H54 (cell line): ENCODE measurements around the gene RNF207.

Experiments used
- DNase-seq: peaks from one replicate; pipeline ENCODE4 v3.0.0; 2011; ENCODE audit warnings: low spot score, mixed read lengths; ENCODE audit not compliant: insufficient read length
- FAIRE-seq: peaks from 3 replicates; lab custom pipeline; 2011; peaks lifted over from hg19 to GRCh38; lab: Jason Lieb, UNC
- POLR2A ChIP-seq: IDR thresholded peaks from 2 replicates; pipeline ENCODE4 v1.6.1; 2011; ENCODE audit warnings: low read depth, mild to moderate bottlenecking, low read length

Gene RNF207, protein sequence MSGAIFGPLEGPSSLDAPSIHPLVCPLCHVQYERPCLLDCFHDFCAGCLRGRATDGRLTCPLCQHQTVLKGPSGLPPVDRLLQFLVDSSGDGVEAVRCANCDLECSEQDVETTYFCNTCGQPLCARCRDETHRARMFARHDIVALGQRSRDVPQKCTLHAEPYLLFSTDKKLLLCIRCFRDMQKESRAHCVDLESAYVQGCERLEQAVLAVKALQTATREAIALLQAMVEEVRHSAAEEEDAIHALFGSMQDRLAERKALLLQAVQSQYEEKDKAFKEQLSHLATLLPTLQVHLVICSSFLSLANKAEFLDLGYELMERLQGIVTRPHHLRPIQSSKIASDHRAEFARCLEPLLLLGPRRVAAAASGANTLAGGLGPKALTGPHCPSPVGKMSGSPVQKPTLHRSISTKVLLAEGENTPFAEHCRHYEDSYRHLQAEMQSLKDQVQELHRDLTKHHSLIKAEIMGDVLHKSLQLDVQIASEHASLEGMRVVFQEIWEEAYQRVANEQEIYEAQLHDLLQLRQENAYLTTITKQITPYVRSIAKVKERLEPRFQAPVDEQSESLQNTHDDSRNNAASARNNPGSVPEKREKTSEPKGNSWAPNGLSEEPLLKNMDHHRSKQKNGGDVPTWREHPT

DNA sequence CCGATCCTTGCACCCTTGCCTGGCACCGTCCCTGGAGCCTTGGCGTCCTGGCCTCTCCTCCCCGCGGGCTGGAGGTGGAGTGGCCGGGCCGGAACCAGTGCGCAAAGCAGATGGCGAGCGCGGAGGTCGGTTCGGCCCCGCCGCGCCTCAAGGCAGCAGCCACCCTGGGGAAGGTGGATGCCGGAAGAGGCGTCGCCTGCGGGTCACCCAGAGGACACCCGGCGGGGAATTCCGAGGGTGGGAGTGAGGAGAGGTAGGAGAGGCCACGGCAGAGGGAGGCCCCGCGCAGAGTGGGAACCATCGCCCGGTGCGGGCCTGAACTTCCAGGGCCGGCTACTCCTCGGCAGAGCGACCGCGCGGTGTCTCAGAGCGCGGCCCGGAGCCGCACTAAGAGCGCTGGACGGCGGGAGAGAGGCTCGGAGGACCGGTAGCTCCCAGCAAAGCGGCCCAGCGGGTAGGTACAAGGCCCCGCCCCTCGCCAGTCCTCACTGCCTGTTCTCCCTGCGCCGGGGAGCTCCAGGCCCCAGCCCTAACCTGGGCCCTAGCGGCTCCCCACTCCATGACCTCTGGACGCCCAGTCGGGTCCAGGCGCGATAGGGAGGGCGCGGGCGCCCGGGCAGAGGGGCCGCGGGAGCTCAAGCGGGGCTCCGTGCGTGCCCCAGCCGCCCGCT, at the start of gene RNF207:
Gene RNF207 (plus strand): TSS at position 271 of the 671 bp plus-strand sequence. CDS start 417 bp downstream, outside the sequence.
- FAIRE-seq (no peak), DNase-seq (peak; percentile 92)
- TF ChIP-seq POLR2A: peak; percentile 68

DNA sequence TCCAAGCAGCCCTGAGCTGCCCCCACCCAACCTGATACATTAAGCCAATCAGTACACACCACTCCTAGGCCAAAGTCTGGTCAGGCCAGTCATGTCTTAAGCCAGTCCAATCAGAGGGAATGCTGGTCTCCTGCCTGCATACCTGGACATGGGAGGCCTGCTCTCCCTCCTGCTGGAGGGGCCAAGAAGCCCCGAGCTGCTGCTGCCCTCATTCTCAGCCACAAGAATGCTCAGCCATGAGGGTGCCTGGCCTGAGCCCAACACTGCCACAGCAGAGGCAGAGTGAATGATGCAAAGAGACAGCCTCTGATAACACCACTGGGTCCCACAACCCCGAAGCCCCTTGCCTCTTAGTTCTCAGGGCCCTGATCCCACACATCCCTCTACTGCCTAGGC, 48.8 kb upstream of the RNF207 start:
- FAIRE-seq: peak; percentile 48
- peak; percentile 39 for DNase-seq
- no peak for TF ChIP-seq POLR2A

DNA sequence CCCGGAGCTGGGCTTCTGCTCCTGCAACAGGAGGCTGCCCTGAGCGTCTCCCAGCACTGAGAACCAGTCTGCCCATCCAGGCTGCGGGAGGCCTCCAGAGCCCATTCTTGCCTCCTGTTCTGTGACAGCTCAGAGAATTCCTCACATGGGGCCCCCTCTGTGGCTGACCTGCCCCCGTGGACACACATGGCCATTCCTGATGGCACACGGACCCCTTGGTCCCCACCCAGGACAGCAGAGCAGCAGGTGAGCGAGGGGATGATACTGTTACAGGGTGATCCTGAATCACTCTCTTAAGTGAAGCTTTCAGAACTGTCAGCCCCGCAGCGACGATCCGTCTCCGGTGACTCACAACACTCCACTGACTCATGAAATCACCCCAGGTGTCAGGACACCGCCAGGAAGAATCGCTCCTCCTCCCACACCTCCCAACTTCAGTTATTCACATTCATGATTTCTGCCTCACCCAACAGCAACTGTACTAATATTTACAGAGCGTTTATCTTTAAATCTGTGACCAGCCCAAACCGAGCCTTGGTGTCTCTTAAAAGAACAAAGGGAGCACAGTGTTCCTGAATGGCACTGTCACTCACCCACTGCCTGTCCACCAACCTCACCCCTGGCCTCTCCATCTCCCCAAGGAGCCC, 48.3 kb upstream of the RNF207 start:
- FAIRE-seq (peak; percentile 94), DNase-seq (peak; percentile 92)
- no peak for TF ChIP-seq POLR2A

DNA sequence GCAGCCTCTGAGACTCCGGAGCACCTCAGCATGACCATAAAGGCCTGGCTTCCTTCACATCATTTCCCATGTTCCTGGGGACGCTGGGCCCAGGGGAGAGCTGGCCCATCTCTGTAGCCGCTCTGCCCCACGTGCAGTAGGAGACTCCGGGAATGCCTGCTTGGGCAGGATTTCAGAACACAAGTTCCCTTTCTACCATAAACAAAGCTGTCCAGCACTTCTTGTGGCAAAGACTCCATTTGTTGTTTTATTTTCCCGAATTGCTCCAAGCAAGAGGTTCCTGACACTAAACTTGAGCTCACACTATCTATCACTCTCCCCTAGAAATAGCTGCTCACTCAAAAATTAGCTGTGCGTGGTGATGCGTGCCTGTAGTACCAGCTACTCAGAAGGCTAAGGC, 47.7 kb upstream of the RNF207 start:
- no peak for TF ChIP-seq POLR2A
- FAIRE-seq (no peak), DNase-seq (no peak)

DNA sequence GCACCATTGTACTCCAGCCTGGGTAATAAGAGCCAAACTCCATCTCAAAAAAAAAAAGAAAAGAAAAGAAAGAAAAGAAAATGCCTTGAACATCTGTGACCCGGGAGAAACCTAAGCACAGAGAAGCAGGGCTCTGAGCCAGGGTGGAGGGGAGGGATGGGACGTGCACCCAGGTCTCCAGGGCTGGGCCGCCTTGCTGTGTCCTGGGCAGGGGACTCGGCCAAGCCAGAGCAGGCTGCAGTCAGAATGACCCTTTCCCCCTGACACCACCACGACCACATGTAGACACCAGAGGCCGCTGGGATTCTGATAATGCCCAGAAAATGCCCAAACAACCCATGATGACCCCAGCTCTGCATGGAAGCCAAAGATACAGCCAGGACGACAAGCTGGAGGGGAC, 43.6 kb upstream of the RNF207 start:
- FAIRE-seq: no peak
- TF ChIP-seq POLR2A: no peak

DNA sequence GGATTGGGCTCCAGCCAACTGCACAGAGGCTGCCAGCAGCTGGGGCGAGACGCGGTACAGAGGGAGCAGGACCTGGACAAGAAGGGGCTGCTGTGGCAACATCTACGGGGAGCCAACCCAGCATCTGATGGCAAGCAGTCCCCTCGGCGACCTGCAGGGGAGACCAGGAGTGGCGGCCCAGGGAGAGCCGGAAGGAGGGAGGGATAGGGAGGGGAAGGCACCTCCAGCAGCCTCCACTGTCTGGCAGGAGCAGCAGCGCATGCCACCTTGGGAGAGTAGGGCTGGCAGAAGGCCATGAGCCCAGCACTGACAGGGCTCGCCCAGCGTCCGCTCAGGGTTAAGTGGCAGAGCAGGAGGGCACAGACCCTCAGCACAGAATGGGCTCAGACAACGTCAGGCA, 43.1 kb upstream of the RNF207 start:
- FAIRE-seq: no peak
- TF ChIP-seq POLR2A: no peak
- no peak for DNase-seq

More for the DNA sequence above, 43.6 kb upstream of the RNF207 start:
- DNase-seq: no peak

DNA sequence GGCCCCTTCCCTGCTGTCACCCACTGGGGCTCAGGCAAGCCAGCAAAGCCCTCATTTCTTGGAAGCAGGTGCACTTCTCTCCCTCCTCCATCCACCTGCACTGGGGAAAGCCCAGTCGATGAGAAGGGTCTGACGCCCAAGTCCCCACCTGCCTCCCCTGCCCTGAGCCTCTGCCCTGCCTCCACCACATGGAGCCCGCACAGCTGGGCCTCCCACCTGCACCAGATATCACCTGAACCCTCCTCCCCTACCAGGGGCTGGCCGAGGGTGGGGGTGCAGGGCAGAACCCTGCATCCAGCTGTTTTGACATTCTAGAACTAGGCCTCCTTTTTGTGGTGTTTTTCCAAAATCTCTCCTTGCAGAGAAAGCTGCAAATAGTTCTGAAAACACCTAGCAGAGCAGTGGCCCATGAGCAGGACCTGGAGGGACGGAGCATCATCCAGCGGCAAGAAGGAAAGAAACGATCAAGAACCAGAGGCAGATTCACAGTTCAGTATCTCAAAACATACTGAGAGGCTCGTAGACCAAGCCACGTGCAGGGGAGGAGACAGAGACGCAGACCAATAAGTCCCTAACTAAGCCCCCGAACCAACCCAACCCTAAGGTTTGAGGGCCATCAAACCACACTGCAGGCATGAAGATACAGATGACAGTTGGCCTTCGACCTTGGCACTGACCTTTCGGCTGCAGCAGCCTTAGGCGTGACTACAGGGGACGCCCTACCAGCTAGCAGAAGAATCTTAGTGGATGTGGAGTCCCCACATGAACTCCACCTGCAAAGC, 42.5 kb upstream of the RNF207 start:
- DNase-seq: no peak
- no peak for TF ChIP-seq POLR2A
- FAIRE-seq: no peak

DNA sequence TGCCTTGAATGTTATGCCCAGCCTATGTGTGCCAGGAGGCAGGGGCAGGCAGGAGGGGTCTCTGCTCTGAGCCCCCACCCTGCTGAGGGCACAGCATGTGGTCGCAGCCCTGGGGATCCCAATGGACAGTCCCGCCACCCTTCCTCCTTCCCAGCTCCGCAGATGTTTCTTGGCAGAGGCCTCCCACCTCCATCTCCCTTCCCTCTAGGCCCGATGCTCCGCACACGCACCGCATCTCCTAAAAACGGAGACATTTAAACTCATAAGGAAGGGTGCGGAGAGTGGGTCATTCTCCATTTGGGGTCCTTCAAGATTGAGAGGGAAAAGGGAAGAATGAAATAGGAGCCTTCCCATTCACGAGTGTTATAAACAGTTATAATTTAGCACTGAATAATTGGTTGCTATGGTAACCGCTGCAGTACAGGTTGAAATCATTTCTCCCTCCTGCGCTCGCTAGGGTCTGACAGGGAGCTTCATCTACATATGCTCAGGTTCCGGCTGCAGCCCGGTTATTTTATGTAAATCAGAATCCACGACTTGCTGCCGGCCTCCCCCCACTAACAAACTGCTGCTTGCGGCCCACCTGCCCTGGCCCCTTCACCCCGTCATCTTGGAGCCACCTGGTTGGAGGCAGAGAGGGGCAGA, 41.8 kb upstream of the RNF207 start:
- TF ChIP-seq POLR2A: no peak
- no peak for FAIRE-seq

DNA sequence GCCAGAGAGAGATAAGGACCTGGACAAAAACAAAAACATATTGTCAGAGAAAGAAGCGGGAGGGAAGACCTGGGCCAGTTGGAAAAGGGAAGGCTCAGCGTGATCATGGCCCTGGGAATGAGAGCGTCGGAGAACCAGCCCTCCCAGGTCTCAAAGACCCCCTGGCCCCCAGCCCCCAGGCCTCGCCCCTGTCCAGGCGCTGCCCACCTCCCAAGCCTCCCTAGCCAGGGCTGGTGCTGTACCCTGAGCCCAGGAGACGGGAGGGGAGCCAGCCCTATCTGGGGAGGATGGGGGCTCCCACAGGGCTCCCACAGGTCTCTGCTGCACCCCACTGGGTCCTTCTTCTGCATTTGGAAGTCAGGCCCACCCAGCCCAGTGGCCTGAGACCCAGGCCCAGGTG, 40.9 kb upstream of the RNF207 start:
- no peak for DNase-seq
- no peak for TF ChIP-seq POLR2A
- no peak for FAIRE-seq

More for the DNA sequence above, 41.8 kb upstream of the RNF207 start:
- no peak for DNase-seq

DNA sequence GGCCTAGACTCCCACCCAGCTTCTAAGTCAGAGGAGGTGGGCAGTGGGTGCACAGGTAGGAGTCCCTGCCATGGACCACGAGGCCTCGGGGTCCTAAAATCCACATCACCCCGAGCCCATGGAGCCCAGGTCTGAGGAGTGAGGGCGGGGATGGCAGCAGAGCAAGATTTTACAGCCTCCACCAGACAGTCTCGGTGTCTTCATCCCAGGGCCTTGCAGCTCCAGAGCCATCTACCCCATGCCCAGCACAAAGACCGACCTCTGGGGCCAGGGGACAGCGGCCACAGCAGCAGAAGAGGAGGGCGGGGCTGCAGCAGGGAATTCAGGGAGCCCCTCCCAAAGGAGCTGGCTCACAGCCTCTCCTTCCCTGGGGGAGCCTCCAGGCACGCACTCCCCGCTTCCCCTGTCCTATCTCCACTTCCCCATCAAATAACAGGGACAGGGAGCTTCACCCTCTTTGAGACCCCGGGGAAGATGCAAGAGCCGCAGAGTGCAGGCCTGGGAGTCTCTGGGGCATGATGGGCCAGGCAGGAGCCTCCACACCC, 40.4 kb upstream of the RNF207 start:
- FAIRE-seq (no peak), DNase-seq (no peak)
- no peak for TF ChIP-seq POLR2A

DNA sequence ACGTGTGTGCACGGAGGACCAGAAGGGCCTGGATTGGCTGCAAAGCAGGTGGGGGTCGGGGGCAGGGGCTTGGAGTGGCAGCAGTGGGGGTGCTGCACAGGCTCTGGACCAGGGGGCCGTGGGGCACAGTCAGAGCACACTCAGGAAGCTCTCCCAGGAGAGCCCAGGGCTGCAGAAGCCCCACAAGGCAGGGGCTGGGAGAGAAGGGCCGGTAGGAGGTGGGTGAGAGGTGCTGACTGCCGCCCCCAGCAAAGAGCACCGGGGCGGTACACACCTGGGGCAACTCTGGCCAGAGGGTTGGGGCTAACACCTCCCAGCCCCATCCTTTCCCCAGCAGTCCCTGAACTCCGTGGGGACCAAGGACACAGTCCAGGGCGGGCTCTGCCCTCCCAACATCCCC, 39.7 kb upstream of the RNF207 start:
- DNase-seq: no peak
- no peak for FAIRE-seq
- TF ChIP-seq POLR2A: no peak

DNA sequence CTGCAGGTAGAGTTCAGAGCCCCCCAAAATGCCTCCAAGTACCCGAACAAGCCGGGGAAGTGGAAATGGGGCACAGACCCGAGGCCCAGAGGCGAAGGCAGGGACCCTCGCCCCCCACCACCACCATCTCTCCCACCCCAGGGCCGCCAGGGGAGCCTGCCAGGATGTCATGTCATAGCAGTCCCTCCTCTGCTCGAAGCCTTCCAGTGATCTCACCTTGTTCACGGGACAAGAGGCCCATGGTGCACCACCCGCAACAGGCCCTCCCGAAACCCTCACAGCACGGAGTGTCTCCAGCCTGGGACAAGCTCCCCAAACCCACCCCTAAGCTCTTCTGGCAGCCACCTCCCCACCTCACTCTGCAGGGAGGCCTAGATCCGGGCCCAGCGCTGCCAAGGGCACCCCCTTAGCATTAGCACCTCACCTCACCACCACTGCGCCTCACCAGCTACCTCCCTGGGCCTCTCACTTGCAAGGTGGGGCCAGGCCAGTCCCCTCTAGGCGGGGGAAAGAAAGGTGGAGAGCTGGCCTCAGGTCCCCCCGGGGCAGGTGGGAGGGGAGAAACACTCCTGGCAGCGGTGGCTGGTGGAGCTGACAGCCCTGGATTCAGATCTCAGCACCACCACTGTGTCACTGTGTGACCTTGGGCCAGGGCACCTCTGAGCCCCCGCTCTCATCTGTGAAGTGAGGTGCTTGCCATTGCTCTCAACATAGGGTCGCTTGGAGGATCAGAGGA, 39.1 kb upstream of the RNF207 start:
- FAIRE-seq (no peak), DNase-seq (no peak)
- no peak for TF ChIP-seq POLR2A
